Epidermal melanocyte (primary cell): Measurements from ENCODE around the gene DHRS2.
A peak's percentile ranks its signal among the peaks of the same experiment; 100 is the strongest.
"Not testable (repeated sequence)": the region's sequence is repeated elsewhere in the genome, so short reads cannot be mapped to it uniquely, and the experiment has no call there.

Source experiments
- DNase-seq: peaks from one replicate; pipeline ENCODE4 v3.0.0; 2011; ENCODE audit warnings: low spot score; ENCODE audit not compliant: insufficient read length

The DHRS2 gene

GRCh38 chr14:23632461-23633159 is 3.6 kb upstream of the DHRS2 start:
- DNase-seq: no peak

GRCh38 chr14:23633160-23633701 is 2.9 kb upstream of the DHRS2 start:
- no peak for DNase-seq

- not testable (repeated sequence) for DNase-seq
Measured at GRCh38 chr14:23634698-23635412, 1.3 kb upstream of the DHRS2 start.

- not testable (repeated sequence) for DNase-seq
Measured at GRCh38 chr14:23637312-23637654, 1.1 kb downstream of the DHRS2 start.

GRCh38 chr14:23637655-23638413 is 1.7 kb downstream of the DHRS2 start:
- not testable (repeated sequence) for DNase-seq

- no peak for DNase-seq
Measured at GRCh38 chr14:23638414-23639047, 2.4 kb downstream of the DHRS2 start.

GRCh38 chr14:23639048-23639890 is 3.1 kb downstream of the DHRS2 start:
- DNase-seq: no peak

GRCh38 chr14:23639891-23640523 is 3.8 kb downstream of the DHRS2 start:
- no peak for DNase-seq

GRCh38 chr14:23640524-23641141 is 4.5 kb downstream of the DHRS2 start:
- peak; percentile 56 for DNase-seq

- no peak for DNase-seq
Measured at GRCh38 chr14:23641180-23641914, 5.2 kb downstream of the DHRS2 start.

- no peak for DNase-seq
Measured at GRCh38 chr14:23641915-23642588, 5.9 kb downstream of the DHRS2 start.

- DNase-seq: no peak
Measured at GRCh38 chr14:23643533-23644194, 7.5 kb downstream of the DHRS2 start.

- DNase-seq: no peak
Measured at GRCh38 chr14:23644195-23644918, 8.2 kb downstream of the DHRS2 start.

- no peak for DNase-seq
Measured at GRCh38 chr14:23644919-23645336, 8.8 kb downstream of the DHRS2 start.

- DNase-seq: no peak
Measured at GRCh38 chr14:23645504-23645811, 9.3 kb downstream of the DHRS2 start.

- DNase-seq: no peak
Measured at GRCh38 chr14:23645812-23646647, 9.9 kb downstream of the DHRS2 start.
